Loucy (cell line): Measurements from ENCODE around the gene ZDBF2.
"Not testable (repeated sequence)": the region's sequence is repeated elsewhere in the genome, so short reads cannot be mapped to it uniquely, and the experiment has no call there.

Experiments
- H2AFZ ChIP-seq: fragments of 200-600 bp; sonication (generic); 2 replicates; pipeline ENCODE4 v1.6.0; 2016; ENCODE audit warnings: antibody characterized with exemption, mild to moderate bottlenecking, low read length, moderate library complexity
- H3F3A ChIP-seq: fragments of 200-600 bp; 2 replicates; pipeline ENCODE4 v1.6.0; 2016; ENCODE audit warnings: antibody characterized with exemption, low read depth, mild to moderate bottlenecking
- H3K27me3 ChIP-seq: fragments of 200-600 bp; sonication (generic); 2 replicates; pipeline ENCODE4 v1.6.1; 2014; ENCODE audit warnings: low read length, mild to moderate bottlenecking; ENCODE audit not compliant: insufficient read depth, poor library complexity, severe bottlenecking
- H3K36me3 ChIP-seq: fragments of 200-600 bp; sonication (generic); 2 replicates; pipeline ENCODE4 v1.6.1; 2016; ENCODE audit warnings: low read length; ENCODE audit not compliant: insufficient read depth
- H3K4me1 ChIP-seq: fragments of 200-600 bp; sonication (generic); 2 replicates; pipeline ENCODE4 v1.5.1; 2014; ENCODE audit warnings: low read length, mild to moderate bottlenecking; ENCODE audit not compliant: insufficient read depth, poor library complexity, severe bottlenecking
- H3K4me2 ChIP-seq: fragments of 200-600 bp; sonication (generic); 2 replicates; pipeline ENCODE4 v1.6.0; 2014; ENCODE audit warnings: antibody characterized with exemption, low read length, low read depth, mild to moderate bottlenecking; ENCODE audit not compliant: poor library complexity, severe bottlenecking
- H3K4me3 ChIP-seq: fragments of 200-600 bp; sonication (generic); 2 replicates; pipeline ENCODE4 v1.5.1; 2014; ENCODE audit warnings: low read length, mild to moderate bottlenecking, mixed read lengths; ENCODE audit not compliant: poor library complexity, severe bottlenecking
- H3K79me2 ChIP-seq: fragments of 200-600 bp; sonication (generic); 2 replicates; pipeline ENCODE4 v1.6.1; 2014; ENCODE audit warnings: low read length; ENCODE audit not compliant: insufficient read depth
- H3K9ac ChIP-seq: fragments of 200-600 bp; sonication (generic); 2 replicates; pipeline ENCODE4 v1.6.0; 2014; ENCODE audit warnings: mild to moderate bottlenecking, low read depth, low read length, moderate library complexity; ENCODE audit not compliant: poor library complexity, severe bottlenecking
- H3K9me2 ChIP-seq: fragments of 200-600 bp; sonication (generic); replicated peaks from 2 replicates; pipeline ENCODE4 v1.6.1; 2016; ENCODE audit warnings: low read depth, low read length, mixed read lengths
- H3K9me3 ChIP-seq: fragments of 200-600 bp; sonication (generic); 2 replicates; pipeline ENCODE4 v1.6.1; 2014; ENCODE audit warnings: mild to moderate bottlenecking, antibody characterized with exemption, low read length, low read depth; ENCODE audit not compliant: insufficient read depth
- H4K20me1 ChIP-seq: fragments of 200-600 bp; sonication (generic); 2 replicates; pipeline ENCODE4 v1.6.0; 2014; ENCODE audit warnings: antibody characterized with exemption, low read length, mild to moderate bottlenecking; ENCODE audit not compliant: insufficient read depth, poor library complexity, severe bottlenecking
- EZH2phosphoT487 ChIP-seq: fragments of 200-600 bp; IDR thresholded peaks from 2 replicates; pipeline ENCODE4 v1.6.1; 2018; ENCODE audit warnings: antibody characterized with exemption, mild to moderate bottlenecking, moderate library complexity, borderline replicate concordance
- TF ChIP-seq, protein P1 (sequence below): fragments of 200-600 bp; sonication (generic); conservative IDR thresholded peaks from 2 replicates; pipeline ENCODE4 v1.5.1; 2014; ENCODE audit warnings: mild to moderate bottlenecking, antibody characterized with exemption, low read length

The ZDBF2 gene

DNA sequence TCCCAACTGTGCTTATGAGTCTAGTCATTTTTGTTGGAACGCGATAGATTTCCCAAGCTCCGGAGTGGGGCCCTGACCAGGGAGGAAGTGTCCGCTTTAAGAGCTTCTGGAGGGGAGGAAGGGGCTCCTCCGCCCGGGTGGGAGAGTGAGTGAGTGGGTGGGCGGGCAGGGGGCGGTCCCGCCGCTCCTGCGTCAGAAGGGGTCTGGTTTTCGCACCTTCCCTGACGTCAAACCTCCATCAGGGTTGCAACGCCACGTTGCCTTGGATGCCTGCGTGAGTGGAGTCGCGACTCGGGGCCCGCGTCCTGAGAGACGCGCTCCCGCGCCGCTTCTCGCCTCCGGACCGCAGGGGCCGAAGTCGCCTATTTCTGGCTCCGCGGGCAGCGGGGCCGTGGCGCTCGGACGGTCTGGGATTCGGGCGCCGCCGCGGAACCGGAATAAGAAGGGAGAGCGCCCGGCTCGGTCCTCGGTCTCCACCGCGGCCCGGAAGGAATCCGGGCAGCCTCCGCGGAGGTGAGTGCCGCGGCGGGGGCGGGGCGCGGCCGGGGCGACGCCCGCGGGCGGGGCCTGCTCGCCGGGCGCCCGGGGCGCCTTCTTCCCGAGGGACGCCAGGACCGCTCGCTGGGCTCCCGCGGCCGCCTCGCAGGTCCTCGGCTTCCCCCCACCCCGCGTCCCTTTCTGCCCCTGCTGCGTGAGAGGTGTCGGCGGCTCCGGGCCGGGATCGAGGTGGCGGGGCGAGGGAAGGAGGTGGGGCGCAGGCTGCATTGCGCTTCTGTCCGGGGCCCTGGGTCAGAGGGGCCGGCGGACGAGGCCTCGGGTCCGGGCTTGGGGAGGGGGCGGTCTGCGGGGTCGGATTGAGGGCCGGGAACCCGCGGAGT lies at the start of gene ZDBF2:
ZDBF2 (plus strand) TSS at position 230 of the 878 bp plus-strand sequence. CDS start 7,187 bp downstream, outside the sequence.
- no peak within 1 kb of the TSS for H3K4me2 ChIP-seq
- H3K9me3 ChIP-seq, result no peaks in the 10 kb centered on the region
- no peaks in the 10 kb centered on the region for H3K9me2 ChIP-seq
- H3K4me3 ChIP-seq, result no peak within 1 kb of the TSS
- H4K20me1 ChIP-seq, result no peaks in the 10 kb centered on the region
- no peaks in the 10 kb centered on the region for H3K4me1 ChIP-seq
- H2AFZ ChIP-seq, result no peak within 1 kb of the TSS
- H3K79me2 ChIP-seq, result no peaks in the 10 kb centered on the region
- H3K27me3 ChIP-seq, result no peaks in the 10 kb centered on the region
- H3F3A ChIP-seq, result no peaks in the 10 kb centered on the region
- TF ChIP-seq EZH2phosphoT487, result no peak
- TF ChIP-seq, protein P1, sequence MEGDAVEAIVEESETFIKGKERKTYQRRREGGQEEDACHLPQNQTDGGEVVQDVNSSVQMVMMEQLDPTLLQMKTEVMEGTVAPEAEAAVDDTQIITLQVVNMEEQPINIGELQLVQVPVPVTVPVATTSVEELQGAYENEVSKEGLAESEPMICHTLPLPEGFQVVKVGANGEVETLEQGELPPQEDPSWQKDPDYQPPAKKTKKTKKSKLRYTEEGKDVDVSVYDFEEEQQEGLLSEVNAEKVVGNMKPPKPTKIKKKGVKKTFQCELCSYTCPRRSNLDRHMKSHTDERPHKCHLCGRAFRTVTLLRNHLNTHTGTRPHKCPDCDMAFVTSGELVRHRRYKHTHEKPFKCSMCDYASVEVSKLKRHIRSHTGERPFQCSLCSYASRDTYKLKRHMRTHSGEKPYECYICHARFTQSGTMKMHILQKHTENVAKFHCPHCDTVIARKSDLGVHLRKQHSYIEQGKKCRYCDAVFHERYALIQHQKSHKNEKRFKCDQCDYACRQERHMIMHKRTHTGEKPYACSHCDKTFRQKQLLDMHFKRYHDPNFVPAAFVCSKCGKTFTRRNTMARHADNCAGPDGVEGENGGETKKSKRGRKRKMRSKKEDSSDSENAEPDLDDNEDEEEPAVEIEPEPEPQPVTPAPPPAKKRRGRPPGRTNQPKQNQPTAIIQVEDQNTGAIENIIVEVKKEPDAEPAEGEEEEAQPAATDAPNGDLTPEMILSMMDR, result no peak
- no peaks in the 10 kb centered on the region for H3K36me3 ChIP-seq
- H3K9ac ChIP-seq, result no peak within 1 kb of the TSS

DNA sequence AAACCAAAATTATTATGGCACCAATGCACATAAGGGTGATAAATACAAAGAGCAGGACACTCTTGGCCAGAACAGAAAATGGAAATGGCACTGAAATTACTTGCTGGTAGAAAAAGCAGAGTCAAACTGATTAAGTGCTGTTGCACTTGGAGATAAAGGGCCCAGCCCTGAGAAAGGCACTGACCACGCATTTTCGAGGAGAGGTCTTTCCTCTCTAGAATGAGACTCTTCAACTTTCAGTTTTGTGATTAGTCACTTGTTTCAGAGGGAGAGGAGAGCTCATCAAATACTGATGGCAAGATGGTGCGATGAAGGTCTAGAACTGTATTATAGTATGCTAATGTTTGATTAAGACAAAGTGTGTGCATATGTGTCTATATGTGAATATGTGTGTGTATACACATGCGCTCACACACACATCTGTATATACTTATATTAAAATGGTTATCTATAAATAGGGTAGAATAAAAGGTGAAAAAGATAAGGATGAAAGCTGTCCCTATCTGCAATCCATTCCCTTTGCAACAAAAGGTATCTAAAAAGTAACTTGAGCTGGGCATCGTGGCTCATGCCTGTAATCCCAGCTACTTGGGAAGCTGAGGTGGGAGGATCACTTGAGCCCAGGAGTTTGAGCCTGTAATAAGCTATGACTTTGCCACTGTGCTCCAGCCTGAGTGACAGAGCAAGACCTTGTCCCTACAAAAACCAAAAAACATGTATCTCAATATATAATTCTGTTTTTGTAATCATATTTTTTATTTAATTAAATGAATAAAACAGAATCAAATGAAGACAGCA lies 48.8 kb upstream of the ZDBF2 start:
- H3K9ac ChIP-seq, result no peak overlapping the region

DNA sequence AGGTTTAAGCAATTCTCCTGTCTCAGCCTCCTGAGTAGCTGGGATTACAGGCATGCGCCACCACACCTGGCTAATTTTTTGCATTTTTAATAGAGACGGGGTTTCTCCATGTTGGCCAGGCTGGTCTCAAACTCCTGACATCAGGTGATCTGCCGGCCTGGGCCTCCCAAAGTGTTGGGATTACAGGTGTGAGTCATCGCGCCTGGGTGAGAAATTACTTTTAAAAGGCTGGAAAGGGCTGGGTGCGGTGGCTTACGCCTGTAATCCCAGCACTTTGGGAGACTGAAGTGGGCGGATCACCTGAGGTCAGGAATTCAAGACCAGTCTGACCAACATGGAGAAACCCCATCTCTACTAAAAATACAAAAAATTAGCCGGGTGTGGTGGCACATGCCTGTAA lies 45.8 kb upstream of the ZDBF2 start:
- not testable (repeated sequence) for H3K4me2 ChIP-seq, H4K20me1 ChIP-seq, H3F3A ChIP-seq, H3K4me1 ChIP-seq, H3K36me3 ChIP-seq, H3K9ac ChIP-seq, H3K9me3 ChIP-seq, H3K4me3 ChIP-seq, H2AFZ ChIP-seq, H3K27me3 ChIP-seq, H3K9me2 ChIP-seq, H3K79me2 ChIP-seq

More for the DNA sequence above, 48.8 kb upstream of the ZDBF2 start:
- Histone ChIP-seq H3K27me3 (no peaks in the 10 kb centered on the region), H3K79me2 (no peaks in the 10 kb centered on the region), H3K9me2 (no peaks in the 10 kb centered on the region), H3K9me3 (no peaks in the 10 kb centered on the region), H3K4me2 (no peak overlapping the region), H3F3A (no peaks in the 10 kb centered on the region), H4K20me1 (no peaks in the 10 kb centered on the region), H3K4me1 (no peaks in the 10 kb centered on the region), H3K36me3 (no peaks in the 10 kb centered on the region), H2AFZ (no peak overlapping the region), H3K4me3 (no peak overlapping the region)
- TF ChIP-seq, protein P1, result no peak
- TF ChIP-seq EZH2phosphoT487, result no peak
